ENCODE measurements around the gene KLF9. TPM values are rescaled to one million over a fixed set of nuclear protein-coding genes. Genes with fewer than 3 reads are reported as not detected.

Gene KLF9
- total and polyA plus RNA-seq, 4 donors = 16.0 to 61.5 (median 42.3) TPM

GRCh38 chr9:70413464-70413798 lies 1.0 kb downstream of the KLF9 start:
- H3K4me1 ChIP-seq (ENCODE audit: control insufficient read depth in 5 of 5, insufficient read depth in 5 of 5, low read length in 5 of 5) = peaks cover 0 to 33% (median 7%) of the 10 kb centered on the region in 5 donors
- DNase-seq = peak in 2 of 3 donors; percentile 74 to 75

DNA sequence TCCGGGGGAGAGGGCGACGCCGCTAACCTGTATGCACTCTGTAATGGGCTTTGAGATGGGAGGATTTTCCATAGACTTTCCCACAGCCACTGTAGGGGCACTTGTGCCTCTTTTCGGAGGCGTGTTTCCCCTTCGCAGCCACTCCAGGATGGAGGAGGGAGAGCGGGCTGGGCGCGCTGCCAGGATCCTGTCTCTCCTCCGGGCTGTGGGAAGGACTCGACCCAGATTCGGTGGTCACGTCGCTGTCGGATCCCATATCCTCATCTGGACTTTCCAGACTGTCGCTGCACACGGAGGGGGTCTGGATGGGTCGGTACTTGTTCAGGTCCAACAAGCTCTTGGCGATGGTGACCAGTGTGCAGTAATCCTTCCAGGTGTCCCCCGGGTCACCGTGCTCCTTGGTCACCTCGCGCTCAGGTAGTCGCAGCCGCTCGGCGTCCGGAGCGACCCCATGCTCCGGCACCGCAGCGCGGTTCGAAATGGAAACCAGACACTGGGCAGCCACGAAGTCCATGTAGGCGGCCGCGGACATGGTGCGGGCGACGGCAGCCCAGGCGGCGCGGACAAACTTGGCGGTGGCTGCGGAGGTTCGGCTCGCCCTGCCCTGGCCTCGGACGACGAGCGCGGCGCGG lies 1.5 kb downstream of the KLF9 start:
- Histone ChIP-seq H3K27me3 (ENCODE audit: control insufficient read depth in 3 of 3, insufficient read depth in 3 of 3, low read length in 2 of 3) (peaks cover 0 to 2% (median 0%) of the 10 kb centered on the region in 3 donors), H3K9me3 (ENCODE audit: control insufficient read depth in 4 of 4, insufficient read depth in 3 of 4, low read length in 3 of 4) (no peaks in the 10 kb centered on the region), H3K36me3 (ENCODE audit: control insufficient read depth in 4 of 4, insufficient read depth in 4 of 4, low read length in 4 of 4) (no peaks in the 10 kb centered on the region), H3K4me1 (ENCODE audit: control insufficient read depth in 5 of 5, insufficient read depth in 5 of 5, low read length in 5 of 5) (peaks cover 0 to 30% (median 8%) of the 10 kb centered on the region in 5 donors), H3K27ac (ENCODE audit: low read depth in 1 of 2, low read length in 1 of 2) (peak overlapping the region; percentile 100), H3K4me3 (peak overlapping the region; percentile 92), H3K9ac (ENCODE audit: insufficient read depth in 1 of 2, low read length in 2 of 2) (peak overlapping the region; percentile 2 to 91)
- WGBS, 2 donors = 0% methylated on average over 45 to 56 of the region's 56 CpGs
- TF ChIP-seq CTCF (IDR thresholded peaks at IDR 0.05; ENCODE audit: control extremely low read depth, extremely low read depth) = no peak
- peak; percentile 90 to 93 (median 91) for DNase-seq
- ATAC-seq (ENCODE audit: insufficient read depth, low FRiP score) = peak; percentile 16

More at GRCh38 chr9:70413464-70413798, 1.0 kb downstream of the KLF9 start:
- WGBS, 2 donors = 0 to 1% methylated on average over 40 to 53 of the region's 53 CpGs
- no peak for TF ChIP-seq CTCF (IDR thresholded peaks at IDR 0.05; ENCODE audit: control extremely low read depth, extremely low read depth)
- peak overlapping the region in 1 of 2 donors; percentile 78 for H3K9ac ChIP-seq (ENCODE audit: insufficient read depth in 1 of 2, low read length in 2 of 2)
- H3K27me3 ChIP-seq (ENCODE audit: control insufficient read depth in 3 of 3, insufficient read depth in 3 of 3, low read length in 2 of 3) = peaks cover 0 to 2% (median 0%) of the 10 kb centered on the region in 3 donors
- H3K27ac ChIP-seq (ENCODE audit: low read depth in 1 of 2, low read length in 1 of 2) = peak overlapping the region; percentile 100
- H3K9me3 ChIP-seq (ENCODE audit: control insufficient read depth in 4 of 4, insufficient read depth in 3 of 4, low read length in 3 of 4) = no peaks in the 10 kb centered on the region
- ATAC-seq (ENCODE audit: insufficient read depth, low FRiP score) = no peak
- no peaks in the 10 kb centered on the region for H3K36me3 ChIP-seq (ENCODE audit: control insufficient read depth in 4 of 4, insufficient read depth in 4 of 4, low read length in 4 of 4)
- peak overlapping the region; percentile 92 for H3K4me3 ChIP-seq

DNA sequence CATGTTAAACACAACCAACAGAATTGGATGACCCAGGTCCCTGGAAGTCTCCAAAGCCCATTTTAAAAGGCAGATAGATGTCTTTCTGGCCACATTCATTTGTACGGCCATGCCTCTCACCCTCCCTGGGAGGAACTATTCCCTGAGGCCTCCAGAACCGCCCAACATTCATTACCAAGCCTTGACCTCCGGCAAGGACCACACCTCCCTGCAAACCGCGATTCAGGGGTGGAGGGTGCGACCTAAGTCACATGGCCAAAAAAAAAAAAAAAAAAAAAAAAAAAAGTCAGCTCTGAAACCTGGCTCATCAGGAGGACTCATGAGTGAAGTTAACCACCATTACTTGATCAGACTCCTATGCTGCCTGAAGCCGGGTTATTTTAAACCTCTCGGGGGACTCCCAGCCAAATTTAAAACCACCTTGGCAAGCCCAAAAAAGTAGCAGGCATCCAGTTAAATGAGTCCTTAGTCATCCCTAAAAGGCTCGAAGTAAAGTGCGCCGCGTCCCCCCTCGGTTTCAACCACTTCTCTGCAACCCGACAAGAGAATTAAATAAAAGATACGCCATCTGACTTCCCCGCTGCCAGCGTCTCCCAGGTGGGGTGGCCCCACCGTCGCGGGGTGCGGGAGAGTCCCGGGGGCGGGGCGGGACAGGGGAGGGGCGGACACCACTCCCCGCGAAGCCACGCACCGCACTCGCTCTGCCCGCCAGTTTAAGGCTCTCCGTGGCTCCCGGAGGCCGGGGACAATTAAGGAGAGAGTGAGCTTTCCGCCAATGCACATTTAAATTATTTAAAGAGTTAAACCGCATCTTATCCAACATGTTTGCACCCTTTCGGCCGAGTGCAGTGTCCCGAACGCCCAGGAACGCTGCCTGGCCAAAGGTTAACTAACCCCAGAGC lies 2.3 kb downstream of the KLF9 start:
- H3K27me3 ChIP-seq (ENCODE audit: control insufficient read depth in 3 of 3, insufficient read depth in 3 of 3, low read length in 2 of 3) = peaks cover 0 to 2% (median 0%) of the 10 kb centered on the region in 3 donors
- no peak for TF ChIP-seq CTCF (IDR thresholded peaks at IDR 0.05; ENCODE audit: control extremely low read depth, extremely low read depth)
- H3K4me3 ChIP-seq = peak overlapping the region; percentile 92
- H3K4me1 ChIP-seq (ENCODE audit: control insufficient read depth in 5 of 5, insufficient read depth in 5 of 5, low read length in 5 of 5) = peaks cover 0 to 36% (median 10%) of the 10 kb centered on the region in 5 donors
- peak overlapping the region; percentile 100 for H3K27ac ChIP-seq (ENCODE audit: low read depth in 1 of 2, low read length in 1 of 2)
- WGBS, 2 donors = 0 to 1% methylated on average over 37 to 41 of the region's 41 CpGs
- H3K9ac ChIP-seq (ENCODE audit: insufficient read depth in 1 of 2, low read length in 2 of 2) = peak overlapping the region in 1 of 2 donors; percentile 2
- no peak for DNase-seq
- peak; percentile 55 for ATAC-seq (ENCODE audit: insufficient read depth, low FRiP score)
- H3K36me3 ChIP-seq (ENCODE audit: control insufficient read depth in 4 of 4, insufficient read depth in 4 of 4, low read length in 4 of 4) = no peaks in the 10 kb centered on the region
- H3K9me3 ChIP-seq (ENCODE audit: control insufficient read depth in 4 of 4, insufficient read depth in 3 of 4, low read length in 3 of 4) = no peaks in the 10 kb centered on the region
